NK-92 (cell line): ENCODE results near the gene EPN3.

ENCODE experiments used
- DNase-seq: peaks from one replicate; lab custom pipeline; 2025; ENCODE audit not compliant: unreplicated experiment; lab: John Stamatoyannopoulos, UW

Gene EPN3

DNA sequence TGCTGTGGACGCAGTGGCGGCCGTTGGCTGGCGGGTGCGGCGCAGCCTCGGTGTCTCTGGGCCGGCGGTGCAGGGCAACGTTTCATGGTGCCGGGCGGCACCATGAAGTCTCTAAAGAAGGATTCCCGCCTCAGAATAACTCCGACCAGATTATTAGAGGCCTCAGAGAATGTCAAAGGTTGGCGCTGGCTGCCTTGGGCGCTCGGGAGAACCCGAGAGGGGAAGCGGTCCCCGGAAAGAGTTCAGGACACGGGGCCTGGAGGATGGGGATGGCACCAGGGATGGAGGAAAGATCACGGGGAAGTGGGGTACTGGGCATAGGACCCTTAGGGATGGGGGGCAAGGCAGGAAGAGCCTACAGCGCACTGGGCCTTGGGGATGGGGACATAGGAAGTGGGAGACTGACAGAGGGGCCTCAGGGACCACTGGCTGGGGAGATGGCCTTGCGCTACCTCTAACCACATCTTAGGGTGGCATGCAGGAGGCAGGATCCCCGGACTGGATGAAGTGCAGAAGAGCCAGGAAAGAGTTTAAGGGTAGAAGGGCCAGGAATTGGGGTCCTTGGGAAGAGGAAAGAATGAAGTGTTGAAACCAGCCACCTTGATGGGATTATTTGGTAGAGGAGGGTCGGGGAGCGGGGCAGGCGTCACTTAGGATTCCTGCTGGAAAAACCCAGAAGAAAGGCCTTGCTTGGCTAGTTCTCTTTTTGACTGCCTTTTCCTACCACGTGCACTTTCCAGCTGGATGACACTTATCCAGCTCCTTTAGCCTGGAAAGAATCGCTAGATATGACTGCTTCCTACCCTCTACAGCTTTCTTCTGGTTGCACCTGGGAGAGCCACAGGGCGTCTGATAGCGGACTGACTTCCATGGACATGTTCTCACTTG lies 23.7 kb upstream of the EPN3 start:
- DNase-seq = no peak

DNA sequence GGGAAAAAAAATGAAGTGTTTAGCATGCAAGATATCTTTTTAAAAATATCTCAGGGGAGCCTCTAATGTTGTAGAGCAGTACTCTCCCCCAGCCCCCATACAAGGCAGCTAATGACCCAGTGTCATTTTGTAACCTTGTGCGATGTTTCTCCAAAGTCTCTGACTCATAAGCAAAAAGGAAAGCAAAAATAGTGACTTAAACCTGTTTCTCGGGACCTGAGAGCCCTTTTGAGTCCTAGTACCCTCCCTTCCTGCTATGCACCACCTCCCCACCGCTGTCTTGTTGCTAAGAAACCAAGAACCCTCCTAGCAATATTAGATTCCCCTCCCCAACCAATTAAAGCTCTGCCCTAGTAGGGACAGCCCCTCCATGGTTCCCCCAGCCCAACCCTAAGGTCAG lies 21.5 kb upstream of the EPN3 start:
- no peak for DNase-seq

DNA sequence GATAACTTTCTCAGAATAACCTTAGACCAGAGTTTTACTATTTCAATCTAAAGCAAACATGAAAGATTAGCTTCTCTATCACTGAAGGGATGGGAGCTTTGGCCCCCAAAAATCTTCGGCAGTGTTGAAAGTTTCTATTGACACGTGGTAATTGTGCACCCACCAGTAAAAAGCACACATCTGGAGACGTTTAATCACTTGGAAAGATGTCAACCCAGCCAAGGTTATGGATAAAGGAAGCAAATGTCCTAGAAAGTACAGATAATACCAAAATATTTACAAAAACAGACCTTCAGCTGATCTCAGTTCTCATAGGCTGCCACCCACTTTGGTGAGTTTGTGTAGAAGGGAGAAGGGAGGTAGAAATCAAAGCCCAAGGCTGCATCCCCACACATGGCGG lies 19.0 kb upstream of the EPN3 start:
- DNase-seq = no peak

DNA sequence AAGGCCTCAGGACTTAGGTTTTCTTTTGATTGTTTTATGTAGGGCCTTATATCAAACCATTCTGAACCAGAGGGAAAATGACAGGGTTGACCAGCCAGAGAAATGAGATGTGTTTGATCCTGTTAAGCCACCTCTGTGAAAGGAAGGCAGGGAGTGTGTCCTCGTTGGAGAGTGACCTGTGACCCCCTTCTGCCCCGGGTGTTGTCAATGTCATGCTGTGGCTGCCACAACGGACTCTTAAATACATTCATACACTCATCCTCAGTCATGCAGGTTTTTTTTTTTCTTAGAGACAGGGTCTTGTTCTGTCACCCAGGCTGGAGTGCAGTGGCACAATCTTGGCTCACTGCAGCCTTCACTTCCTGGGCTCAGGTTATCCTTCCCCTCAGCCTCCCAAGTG lies 18.1 kb upstream of the EPN3 start:
- DNase-seq = no peak

DNA sequence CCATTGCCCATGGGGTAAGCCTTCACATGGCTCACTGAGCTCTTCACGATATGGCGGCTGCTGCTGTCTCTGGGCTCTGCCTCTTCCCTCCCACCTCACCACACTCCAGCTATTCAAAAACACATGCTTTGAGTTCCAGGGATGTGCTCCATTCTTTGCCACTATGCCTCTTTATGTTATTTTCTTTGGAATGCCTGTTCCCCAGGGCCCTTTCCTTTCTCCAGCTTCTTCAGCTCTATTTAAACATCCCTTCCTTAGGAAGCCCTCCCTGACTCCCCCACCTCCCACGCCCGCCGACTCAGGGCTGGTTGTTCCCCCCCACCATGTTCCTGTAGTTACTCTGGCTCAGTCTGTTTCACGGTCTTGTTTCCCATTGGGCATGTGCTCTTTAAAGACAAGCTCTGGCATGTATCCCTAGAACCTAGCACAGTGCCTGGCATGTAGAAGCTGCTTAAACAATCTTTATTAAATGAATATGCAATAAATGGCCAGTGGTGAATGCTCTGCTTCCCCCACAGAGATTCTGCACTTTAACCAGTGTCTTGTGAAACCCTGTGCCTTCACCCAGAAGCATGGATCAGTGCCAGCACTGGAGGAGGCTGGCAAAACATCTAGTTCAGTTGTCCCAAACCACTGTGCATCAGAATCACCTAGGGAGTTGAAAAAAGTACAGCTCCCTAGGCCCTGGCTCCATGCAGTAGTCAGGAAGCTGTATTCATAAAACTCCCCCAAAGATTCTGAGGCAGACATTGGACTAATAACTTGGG lies 17.4 kb upstream of the EPN3 start:
- DNase-seq = no peak

DNA sequence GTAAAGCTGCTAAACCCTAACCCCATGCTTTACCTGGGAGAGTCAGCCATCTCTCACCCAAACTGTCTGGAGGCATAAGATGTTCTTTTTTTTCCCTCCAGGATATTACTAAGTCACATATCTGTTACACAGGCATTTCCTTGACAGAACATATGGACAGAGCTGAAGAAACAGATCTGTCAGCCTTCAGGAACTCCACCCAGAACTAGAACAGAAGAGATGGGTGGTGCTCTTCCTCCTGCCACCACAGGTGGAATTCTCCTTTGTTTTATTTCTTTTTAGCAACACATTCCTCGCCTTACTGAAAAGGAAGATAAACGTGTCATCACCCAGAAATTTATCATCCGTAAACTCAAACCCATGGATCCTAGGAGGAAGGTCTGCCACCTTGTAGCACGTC lies 15.5 kb upstream of the EPN3 start:
- no peak for DNase-seq

DNA sequence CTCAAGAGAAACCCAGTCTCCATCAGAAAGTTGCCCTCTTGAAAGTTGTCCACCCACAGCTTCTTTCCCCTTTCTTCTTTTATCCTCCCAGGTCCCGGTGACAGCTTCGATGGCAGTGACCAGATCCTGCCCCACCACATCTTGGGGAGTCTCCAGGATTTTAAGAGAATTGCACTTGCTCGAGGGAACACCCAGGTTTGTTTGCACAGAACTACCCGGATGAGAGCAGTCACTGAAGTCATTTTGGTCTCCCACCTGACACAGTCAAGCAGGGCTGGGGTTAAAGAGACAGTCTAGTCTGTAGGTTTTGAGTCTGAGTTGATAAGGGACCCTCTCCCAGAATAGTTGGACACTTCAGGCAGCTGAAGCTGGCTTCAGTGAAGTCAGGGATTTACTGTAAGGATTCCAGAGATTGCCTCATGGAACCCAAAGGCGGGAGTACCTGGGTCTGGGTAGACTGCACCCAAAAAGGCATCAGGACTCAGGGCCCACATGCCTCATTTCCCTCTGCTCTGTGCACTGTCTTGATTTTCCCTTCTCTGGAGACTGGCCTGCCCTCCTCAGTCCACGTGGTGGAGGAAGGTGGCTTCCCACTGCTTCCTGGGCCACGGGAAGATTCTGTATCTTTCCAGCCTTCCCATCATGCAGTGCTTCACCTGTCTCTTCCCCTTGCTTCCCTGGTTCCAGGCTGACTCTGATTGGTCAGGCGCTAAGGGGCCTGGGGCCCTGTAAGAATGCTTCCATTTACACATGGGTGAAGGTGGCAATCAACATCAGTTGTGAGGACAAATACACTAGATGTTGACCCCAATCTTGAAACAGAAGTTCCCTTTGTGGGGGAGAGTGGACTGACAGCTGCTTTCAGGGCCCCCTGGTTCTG lies 14.8 kb upstream of the EPN3 start:
- no peak for DNase-seq

DNA sequence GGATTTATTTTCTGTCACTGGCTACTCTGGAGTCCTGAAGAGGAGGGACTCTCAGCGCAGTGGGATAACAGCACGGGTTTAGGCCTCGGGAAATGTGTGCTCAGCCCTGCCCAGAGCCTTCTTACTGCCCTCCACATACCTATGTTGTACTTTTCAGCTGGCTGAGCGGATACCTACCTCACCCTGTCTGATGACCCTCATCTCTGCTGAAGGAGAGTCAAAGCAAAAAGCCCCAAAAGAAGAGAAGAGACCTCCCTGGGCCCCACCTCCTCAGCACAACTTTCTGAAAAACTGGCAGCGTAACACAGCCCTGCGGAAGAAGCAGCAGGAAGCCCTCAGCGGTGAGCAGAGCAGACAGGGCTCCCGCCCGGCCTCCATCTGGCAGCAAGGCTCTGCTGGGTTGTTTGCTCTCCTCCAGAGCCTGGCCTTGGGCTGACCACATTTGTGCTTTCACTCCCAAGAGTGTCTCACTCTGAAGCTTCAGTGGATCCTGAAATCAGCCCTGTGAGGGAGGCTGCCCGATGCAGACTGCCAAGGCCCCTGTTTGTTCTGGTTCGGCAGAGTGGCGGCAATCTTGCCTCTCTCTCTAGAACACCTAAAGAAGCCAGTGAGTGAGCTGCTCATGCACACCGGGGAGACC lies 14.0 kb upstream of the EPN3 start:
- DNase-seq = no peak

DNA sequence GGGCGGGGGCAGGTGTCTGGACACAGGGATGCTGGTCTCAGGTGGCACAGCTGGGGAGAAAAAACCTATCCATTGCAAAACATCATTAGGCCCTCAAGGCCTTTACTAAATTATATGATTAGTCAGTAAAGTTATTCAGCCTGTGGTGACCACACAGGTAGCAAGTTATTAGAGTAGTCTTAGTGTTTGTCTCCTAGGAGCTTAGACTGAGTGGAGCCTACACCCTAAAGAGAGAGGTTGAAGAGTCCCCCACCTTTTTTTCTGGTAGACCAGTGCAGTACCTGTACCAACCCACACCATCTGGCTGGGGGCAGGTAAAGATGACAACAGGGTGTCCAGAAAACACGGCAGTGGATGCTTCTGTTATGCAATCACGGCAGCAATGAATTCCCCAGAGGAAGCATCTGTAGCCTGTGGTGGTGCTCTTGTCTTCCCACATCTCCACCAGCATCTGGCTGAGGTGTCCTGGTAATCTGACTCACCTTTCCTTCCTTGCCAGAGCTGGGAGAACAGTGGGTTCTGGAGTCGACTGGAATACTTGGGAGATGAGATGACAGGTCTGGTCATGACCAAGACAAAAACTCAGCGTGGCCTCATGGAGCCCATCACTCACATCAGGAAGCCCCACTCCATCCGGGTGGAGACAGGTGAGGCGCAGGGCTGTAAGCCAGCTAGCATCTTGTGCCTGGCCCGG lies 13.2 kb upstream of the EPN3 start:
- no peak for DNase-seq

DNA sequence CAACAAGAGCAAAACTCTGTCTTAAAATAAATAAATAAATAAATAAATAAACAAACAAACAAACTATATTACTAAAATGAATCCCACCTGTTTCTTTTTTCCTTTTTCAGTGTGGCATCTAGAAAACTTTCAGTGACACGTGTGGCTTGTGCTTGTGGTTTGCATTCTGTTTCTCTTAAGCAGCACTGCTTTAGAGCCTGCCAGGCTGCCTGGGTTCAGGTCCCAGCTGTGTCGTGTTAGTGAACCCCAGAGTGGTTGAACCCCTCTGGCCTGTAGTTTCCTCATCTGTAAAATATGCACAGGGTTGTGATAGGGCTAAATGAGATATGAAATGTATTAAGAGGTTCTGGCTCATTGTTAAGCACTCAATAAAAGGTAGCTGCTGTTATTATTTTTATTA lies 12.1 kb upstream of the EPN3 start:
- DNase-seq = no peak

DNA sequence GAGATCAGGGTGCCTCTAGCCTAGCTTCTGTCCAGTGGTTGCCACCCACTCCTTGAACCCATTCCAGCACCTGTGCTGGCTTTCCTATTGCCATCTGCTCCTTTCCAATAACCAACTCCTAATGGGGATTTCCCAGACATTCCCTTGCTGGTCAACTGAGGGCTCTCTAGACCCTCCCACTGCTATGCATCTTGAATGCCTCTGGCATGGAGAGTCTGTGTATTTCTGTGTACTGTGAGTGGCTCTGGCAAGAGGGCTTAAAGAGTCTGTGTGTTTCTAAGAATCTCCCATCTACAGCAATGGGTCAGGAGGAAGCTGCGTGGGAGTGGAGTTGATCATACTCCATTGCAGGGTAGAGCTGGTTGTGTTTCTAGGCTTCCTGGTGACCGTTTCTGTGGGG lies 11.0 kb upstream of the EPN3 start:
- no peak for DNase-seq

DNA sequence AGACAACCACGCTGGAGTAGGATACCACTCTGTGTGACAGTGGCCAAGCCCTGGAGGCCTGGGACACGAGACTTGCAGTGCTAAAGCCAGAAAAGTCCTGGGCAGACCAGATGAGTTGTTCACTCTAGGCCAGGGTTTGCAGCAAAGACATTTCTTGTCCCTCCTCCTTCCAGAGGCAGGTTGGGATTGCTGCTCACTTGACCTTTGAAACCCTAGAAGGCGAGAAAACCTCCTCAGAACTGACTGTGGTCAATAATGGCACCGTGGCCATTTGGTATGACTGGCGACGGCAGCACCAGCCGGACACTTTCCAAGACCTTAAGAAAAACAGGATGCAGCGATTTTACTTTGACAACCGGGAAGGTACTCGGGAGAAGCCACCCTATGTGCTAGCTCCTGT lies 9.8 kb upstream of the EPN3 start:
- no peak for DNase-seq

DNA sequence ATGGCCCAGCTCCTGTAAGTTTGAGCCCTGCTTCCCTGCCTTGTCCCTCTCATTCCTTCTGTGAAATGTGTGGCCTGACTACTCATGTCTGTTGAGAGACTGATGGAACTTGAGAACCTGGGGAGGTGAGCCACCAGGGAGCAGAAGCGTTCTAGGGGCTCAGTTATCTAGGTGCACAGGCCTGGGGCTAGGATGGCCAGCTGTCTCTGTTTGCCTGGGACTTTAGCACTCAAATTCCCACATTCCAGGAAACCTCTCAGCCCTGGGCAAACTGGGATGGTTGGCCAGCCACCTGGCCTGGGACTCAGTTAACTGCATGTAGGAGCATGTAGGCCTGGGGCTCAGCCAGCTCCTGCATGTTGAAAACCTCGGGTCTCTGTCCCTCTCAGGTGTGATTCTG lies 9.3 kb upstream of the EPN3 start:
- no peak for DNase-seq

DNA sequence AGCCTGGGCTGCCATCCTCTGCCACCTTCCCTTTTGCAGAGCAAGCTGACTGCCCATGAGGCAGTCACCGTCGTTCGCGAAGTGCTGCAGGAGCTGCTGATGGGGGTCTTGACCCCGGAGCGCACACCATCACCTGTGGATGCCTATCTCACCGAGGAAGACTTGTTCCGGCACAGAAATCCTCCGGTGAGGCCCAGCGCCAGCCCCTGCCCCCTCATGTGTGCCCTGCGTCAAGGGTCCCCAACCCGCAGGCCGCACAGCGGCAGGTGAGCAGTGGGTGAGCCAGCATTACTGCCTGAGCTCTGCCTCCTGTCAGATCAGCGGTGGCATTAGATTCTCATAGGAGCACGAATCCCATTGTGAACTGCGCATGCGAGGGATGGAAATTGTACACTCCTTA lies 7.7 kb upstream of the EPN3 start:
- DNase-seq = no peak

DNA sequence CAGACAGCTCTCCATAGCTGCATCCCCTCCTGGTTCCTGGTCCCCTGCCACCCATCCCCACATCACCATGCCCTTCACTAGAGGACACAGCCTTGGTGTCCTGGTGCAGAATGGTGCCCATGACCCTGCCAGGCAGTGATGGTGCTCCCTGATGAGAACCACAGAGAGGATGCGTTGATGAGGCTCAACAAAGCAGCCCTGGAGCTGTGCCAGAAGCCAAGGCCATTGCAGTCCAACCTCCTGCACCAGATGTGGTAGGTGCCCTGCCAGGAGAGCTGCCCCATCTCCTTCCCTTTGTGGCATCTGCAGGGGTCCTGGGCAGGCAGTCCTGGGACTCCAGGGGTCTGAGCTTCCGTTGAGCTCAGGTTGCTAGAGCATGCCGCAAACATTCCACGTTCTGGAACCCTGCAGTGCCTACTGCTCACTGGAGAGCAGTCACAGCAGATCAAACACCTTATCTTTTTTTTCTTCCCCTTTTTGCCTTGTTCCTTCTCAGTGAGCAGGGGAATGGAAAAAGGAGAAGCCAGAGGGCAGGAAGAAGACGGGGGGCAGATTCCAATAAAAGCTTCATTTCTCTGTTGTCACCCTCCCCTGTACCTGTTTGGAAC lies 5.3 kb upstream of the EPN3 start:
- no peak for DNase-seq

DNA sequence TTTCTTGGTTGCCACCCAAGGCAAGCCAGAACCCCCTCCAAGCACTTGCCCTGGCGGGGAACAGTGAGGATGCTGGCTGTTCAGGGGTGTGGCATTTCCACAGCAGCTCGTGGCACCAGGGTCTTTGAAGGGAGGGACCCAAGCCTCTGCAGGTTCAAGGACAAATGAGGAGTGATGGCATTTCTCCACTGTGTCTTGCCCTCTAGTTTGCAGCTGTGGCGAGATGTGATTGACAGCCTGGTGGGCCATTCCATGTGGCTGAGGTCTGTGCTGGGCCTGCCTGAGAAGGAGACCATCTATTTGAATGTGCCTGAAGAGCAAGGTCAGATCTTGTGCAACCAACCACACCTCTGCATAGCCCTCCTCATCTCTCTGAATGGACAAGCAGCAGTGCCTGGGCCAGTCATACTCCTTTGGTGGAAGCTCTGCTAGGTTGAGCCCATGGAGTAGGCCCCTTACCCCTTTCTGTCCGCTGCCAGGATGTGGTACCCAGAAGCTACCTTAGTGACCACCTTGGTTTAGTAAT lies 4.5 kb upstream of the EPN3 start:
- no peak for DNase-seq

DNA sequence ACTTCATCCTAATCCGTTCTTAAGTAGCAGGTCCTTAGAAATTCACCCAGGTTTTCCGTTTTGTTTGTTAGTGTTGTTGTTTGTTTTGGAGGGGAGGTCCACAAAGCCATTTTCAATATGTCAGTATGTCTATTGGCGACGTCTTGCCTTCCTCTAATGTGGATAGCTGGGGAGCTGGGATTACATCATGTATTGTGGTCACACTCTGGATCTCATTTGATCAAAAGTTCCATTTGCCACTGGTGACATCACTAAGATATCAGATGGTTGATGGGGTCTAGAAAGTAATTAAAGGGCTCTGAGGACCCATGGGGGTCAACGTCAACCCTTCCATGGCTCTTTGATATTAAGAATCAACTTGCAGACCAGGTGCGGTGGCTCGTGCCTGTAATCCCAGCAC lies 2.7 kb upstream of the EPN3 start:
- DNase-seq = no peak

DNA sequence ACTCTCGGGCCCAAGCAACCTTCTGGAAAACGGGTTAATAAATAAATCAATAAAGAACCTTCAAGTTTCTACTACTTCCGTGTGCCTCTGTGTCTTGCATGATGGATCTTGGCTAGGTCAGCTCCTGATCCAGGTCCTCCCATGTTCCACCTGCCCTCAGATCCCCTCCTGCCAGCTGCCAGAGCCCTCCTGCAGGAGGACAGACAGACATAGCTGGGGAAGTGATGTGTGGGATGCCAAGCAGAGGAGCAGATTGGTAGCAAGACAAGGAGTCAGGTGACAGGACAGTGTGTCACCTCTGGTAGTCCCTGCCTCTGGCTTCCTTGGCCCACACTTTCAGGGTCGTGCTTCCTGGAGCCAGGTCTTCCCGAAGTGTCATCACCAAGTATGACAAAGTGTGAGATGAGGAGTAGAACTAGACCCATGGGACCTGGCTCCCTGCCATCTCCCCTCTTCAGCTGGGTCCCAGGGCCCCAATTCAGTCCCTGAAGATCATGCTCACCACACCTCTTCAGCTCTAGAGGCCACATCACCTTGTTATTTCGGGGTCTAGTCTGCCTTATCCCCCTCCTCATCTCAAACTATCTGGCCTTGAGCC lies 1.0 kb upstream of the EPN3 start:
- DNase-seq = no peak

DNA sequence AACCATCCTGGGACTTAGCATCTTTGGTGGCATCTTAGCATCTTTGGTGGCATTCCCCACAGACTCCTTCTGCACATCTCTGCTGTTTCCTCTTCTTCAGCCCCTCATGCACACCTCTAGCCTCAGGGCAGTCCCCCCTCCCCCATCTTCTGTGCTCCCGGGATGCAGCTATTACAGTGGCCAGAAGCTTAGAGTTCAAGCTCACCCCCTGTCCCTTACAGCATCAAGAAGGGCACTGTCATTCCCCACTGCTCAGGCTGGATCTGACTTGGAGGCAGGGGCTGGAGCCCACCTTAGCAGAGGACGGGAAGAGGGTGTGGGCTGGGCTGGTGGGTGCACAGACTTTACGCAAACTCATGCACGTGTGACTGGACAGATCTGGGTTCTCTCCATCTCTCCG lies 650 bp downstream of the EPN3 start:
- no peak for DNase-seq
